ENCODE measurements around the gene NPFFR1.

NPFFR1 gene

DNA sequence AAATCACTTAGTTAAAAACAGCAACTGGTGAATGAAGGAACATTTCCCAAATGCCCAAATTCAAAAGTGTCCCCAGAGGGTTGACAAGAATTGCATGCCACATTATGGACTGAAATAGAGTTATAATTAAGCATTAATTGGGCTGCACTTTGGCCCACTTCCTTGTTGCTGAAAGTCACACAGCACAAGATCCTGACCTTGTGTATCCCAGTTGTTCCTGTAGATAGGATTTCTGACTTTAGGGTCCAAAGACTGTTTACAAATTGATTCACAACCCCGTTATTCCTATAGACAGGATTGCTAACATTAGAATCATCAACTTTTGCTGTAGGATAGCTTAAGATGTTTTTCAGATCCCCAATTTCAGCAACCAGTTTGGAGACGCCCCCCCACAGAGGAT is 31.5 kb upstream of the NPFFR1 start:
- no peaks in the 10 kb centered on the region for H3K9me3 ChIP-seq (ENCODE audit: insufficient read depth, low read length)
- no peaks in the 10 kb centered on the region for H3K4me1 ChIP-seq (ENCODE audit: insufficient read depth, insufficient read length)
- no peaks in the 10 kb centered on the region for H3K36me3 ChIP-seq (ENCODE audit: insufficient read depth, insufficient read length, low read length)
- H3K9ac ChIP-seq (ENCODE audit: insufficient read length, low read depth): no peak overlapping the region
- TF ChIP-seq SUZ12 (IDR thresholded peaks at IDR 0.05; ENCODE audit: extremely low read depth, insufficient read depth, insufficient read length): no peak
- no peak for TF ChIP-seq ZNF274 (IDR thresholded peaks at IDR 0.05; ENCODE audit: low read depth, low read length)
- TF ChIP-seq YY1 (IDR thresholded peaks at IDR 0.05; ENCODE audit: insufficient read depth, insufficient read length): no peak
- DNase-seq (ENCODE audit: low read depth, low spot score): no peak
- H3K27me3 ChIP-seq (ENCODE audit: insufficient read depth, insufficient read length): no peaks in the 10 kb centered on the region
- no peak overlapping the region for H3K4me3 ChIP-seq (ENCODE audit: insufficient read length, low read depth)

GRCh38 chr10:70312972-70313371 is 29.2 kb upstream of the NPFFR1 start:
- Histone ChIP-seq H3K27me3 (ENCODE audit: insufficient read depth, insufficient read length) (no peaks in the 10 kb centered on the region), H3K4me3 (ENCODE audit: insufficient read length, low read depth) (no peak overlapping the region), H3K36me3 (ENCODE audit: insufficient read depth, insufficient read length, low read length) (no peaks in the 10 kb centered on the region), H3K9ac (ENCODE audit: insufficient read length, low read depth) (no peak overlapping the region), H3K4me1 (ENCODE audit: insufficient read depth, insufficient read length) (no peaks in the 10 kb centered on the region), H3K9me3 (ENCODE audit: insufficient read depth, low read length) (no peaks in the 10 kb centered on the region)
- no peak for TF ChIP-seq SUZ12 (IDR thresholded peaks at IDR 0.05; ENCODE audit: extremely low read depth, insufficient read depth, insufficient read length)
- no peak for TF ChIP-seq ZNF274 (IDR thresholded peaks at IDR 0.05; ENCODE audit: low read depth, low read length)
- no peak for DNase-seq (ENCODE audit: low read depth, low spot score)

DNA sequence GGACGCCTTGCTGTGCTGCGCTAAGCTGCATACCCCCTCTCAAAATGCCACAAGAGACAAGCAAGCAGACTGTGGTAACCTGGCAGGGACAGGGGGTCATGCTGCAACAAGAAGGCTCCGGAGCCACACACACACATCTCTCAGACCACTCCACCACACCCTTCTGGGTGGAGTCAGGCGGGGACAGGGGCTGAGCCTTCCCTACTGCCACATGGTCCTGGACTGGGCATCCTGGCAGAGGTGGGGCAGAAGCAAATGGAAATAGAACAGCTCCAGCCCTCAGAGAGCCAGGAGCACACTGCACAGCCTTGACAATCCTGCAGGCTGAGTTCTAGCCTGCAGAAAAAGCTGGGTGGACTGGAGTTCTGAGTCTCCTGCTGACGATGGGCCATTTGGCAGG is 28.4 kb upstream of the NPFFR1 start:
- Histone ChIP-seq H3K9me3 (ENCODE audit: insufficient read depth, low read length) (no peaks in the 10 kb centered on the region), H3K9ac (ENCODE audit: insufficient read length, low read depth) (no peak overlapping the region), H3K27me3 (ENCODE audit: insufficient read depth, insufficient read length) (no peaks in the 10 kb centered on the region), H3K36me3 (ENCODE audit: insufficient read depth, insufficient read length, low read length) (no peaks in the 10 kb centered on the region), H3K4me1 (ENCODE audit: insufficient read depth, insufficient read length) (no peaks in the 10 kb centered on the region), H3K4me3 (ENCODE audit: insufficient read length, low read depth) (no peak overlapping the region)
- no peak for TF ChIP-seq ZNF274 (IDR thresholded peaks at IDR 0.05; ENCODE audit: low read depth, low read length)
- no peak for TF ChIP-seq YY1 (IDR thresholded peaks at IDR 0.05; ENCODE audit: insufficient read depth, insufficient read length)
- TF ChIP-seq SUZ12 (IDR thresholded peaks at IDR 0.05; ENCODE audit: extremely low read depth, insufficient read depth, insufficient read length): no peak
- no peak for DNase-seq (ENCODE audit: low read depth, low spot score)

DNA sequence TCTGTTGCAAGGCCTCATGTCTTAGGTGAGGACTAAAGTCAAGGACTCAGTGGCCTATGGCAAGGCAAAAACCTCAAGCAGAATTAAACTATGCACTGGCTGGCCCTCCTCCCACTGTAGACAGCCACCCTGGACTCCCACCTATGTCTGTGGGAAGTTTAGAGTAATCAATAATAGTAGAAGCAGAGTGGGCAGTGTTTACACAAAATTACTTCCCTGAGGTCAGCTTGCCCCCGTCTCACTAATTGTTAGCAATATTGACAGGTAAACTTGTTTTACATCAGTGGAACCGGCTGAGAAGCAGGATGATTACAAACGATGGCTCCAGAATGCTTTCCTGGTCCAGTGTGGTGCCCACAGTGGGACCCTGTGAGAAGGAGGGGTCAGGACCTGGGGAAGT is 27.9 kb upstream of the NPFFR1 start:
- DNase-seq (ENCODE audit: low read depth, low spot score): no peak
- Histone ChIP-seq H3K4me3 (ENCODE audit: insufficient read length, low read depth) (no peak overlapping the region), H3K9ac (ENCODE audit: insufficient read length, low read depth) (no peak overlapping the region), H3K27me3 (ENCODE audit: insufficient read depth, insufficient read length) (no peaks in the 10 kb centered on the region), H3K9me3 (ENCODE audit: insufficient read depth, low read length) (no peaks in the 10 kb centered on the region), H3K4me1 (ENCODE audit: insufficient read depth, insufficient read length) (no peaks in the 10 kb centered on the region), H3K36me3 (ENCODE audit: insufficient read depth, insufficient read length, low read length) (no peaks in the 10 kb centered on the region)
- TF ChIP-seq ZNF274 (IDR thresholded peaks at IDR 0.05; ENCODE audit: low read depth, low read length) (no peak), YY1 (IDR thresholded peaks at IDR 0.05; ENCODE audit: insufficient read depth, insufficient read length) (no peak), SUZ12 (IDR thresholded peaks at IDR 0.05; ENCODE audit: extremely low read depth, insufficient read depth, insufficient read length) (no peak)

GRCh38 chr10:70309661-70310060 is 25.9 kb upstream of the NPFFR1 start:
- DNase-seq (ENCODE audit: low read depth, low spot score): no peak
- Histone ChIP-seq H3K9ac (ENCODE audit: insufficient read length, low read depth) (no peak overlapping the region), H3K4me1 (ENCODE audit: insufficient read depth, insufficient read length) (no peaks in the 10 kb centered on the region), H3K9me3 (ENCODE audit: insufficient read depth, low read length) (no peaks in the 10 kb centered on the region), H3K27me3 (ENCODE audit: insufficient read depth, insufficient read length) (no peaks in the 10 kb centered on the region), H3K36me3 (ENCODE audit: insufficient read depth, insufficient read length, low read length) (no peaks in the 10 kb centered on the region), H3K4me3 (ENCODE audit: insufficient read length, low read depth) (no peak overlapping the region)
- TF ChIP-seq YY1 (IDR thresholded peaks at IDR 0.05; ENCODE audit: insufficient read depth, insufficient read length): no peak
- TF ChIP-seq SUZ12 (IDR thresholded peaks at IDR 0.05; ENCODE audit: extremely low read depth, insufficient read depth, insufficient read length): no peak
- no peak for TF ChIP-seq ZNF274 (IDR thresholded peaks at IDR 0.05; ENCODE audit: low read depth, low read length)

DNA sequence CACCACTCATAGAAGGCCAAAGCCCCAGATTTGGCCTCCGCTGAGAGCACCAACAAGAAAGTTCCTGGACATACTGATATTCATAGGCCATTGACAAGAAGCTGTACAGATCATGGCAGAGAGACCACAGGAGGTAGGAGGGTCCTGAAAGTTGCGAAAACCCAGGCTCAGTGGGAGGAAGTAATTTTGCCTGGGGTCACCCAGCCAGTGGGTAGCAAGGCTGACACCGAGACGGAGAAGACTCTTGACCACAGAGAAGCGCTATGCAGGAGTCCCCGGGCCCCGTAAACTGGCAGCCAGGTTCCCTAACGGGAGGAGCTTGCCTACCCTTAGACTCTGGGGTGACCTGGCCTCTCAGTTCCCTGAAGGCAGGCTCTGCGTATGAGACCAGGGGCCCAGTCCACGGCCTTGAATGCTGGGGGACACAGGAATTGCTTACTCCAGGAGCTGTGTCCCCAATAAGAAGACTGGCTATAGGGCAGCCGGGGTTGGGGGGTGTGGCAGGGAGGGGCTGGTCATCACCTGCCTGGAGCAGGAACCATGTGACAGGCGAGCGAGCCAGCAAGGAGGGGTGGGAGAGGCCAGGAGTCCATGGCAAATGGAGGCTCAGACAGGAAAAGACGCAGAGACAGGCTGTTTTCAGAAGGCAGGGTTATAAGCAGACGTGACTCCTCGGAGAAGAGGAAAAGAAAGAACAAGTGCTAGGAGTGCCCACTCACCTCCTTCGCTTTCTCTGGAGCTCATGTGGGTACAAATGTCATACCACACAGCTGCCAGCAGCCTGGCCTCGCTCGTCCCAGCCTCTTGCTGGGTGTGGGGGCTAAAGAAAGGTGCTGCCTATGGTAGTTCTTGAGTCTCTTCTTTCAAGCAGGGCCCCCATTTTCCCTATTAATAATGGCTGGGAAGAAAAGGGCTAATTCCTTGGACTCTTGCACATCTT is 24.6 kb upstream of the NPFFR1 start:
- DNase-seq (ENCODE audit: low read depth, low spot score): no peak
- TF ChIP-seq ZNF274 (IDR thresholded peaks at IDR 0.05; ENCODE audit: low read depth, low read length) (no peak), SUZ12 (IDR thresholded peaks at IDR 0.05; ENCODE audit: extremely low read depth, insufficient read depth, insufficient read length) (no peak), YY1 (IDR thresholded peaks at IDR 0.05; ENCODE audit: insufficient read depth, insufficient read length) (no peak)
- H3K4me1 ChIP-seq (ENCODE audit: insufficient read depth, insufficient read length): no peaks in the 10 kb centered on the region
- no peaks in the 10 kb centered on the region for H3K27me3 ChIP-seq (ENCODE audit: insufficient read depth, insufficient read length)
- no peak overlapping the region for H3K9ac ChIP-seq (ENCODE audit: insufficient read length, low read depth)
- no peaks in the 10 kb centered on the region for H3K9me3 ChIP-seq (ENCODE audit: insufficient read depth, low read length)
- no peaks in the 10 kb centered on the region for H3K36me3 ChIP-seq (ENCODE audit: insufficient read depth, insufficient read length, low read length)
- no peak overlapping the region for H3K4me3 ChIP-seq (ENCODE audit: insufficient read length, low read depth)

DNA sequence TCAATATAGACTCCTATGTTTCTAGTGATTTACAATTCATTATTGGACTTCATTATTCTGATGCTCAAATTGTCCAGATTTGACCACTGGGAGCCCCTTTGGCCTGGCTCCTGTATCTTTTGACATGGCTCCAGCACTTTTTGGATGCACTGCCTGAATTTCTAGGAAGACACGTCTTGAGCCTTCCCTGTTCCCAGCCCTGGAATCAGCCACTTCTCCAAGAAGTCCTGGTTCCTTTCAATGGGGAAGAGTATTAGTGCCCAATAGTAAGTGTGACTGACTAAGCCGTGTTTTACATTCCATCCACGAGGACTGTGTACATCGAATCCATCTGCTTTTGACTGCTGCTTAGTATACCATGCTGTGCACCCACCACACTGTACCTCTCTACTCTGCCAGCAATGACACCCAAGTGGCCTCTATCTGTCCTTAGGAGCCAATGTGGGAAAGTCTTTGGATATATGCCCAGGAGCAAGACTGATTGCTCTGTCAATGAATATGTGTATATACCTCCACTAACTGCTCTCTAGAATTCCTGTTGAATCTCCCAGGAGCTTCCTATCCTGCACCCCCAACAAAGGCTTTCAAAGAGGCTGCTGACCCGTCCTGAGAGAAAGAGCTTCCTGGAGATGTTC is 23.2 kb upstream of the NPFFR1 start:
- Histone ChIP-seq H3K9me3 (ENCODE audit: insufficient read depth, low read length) (no peaks in the 10 kb centered on the region), H3K27me3 (ENCODE audit: insufficient read depth, insufficient read length) (no peaks in the 10 kb centered on the region), H3K4me3 (ENCODE audit: insufficient read length, low read depth) (no peak overlapping the region), H3K36me3 (ENCODE audit: insufficient read depth, insufficient read length, low read length) (no peaks in the 10 kb centered on the region), H3K4me1 (ENCODE audit: insufficient read depth, insufficient read length) (no peaks in the 10 kb centered on the region), H3K9ac (ENCODE audit: insufficient read length, low read depth) (no peak overlapping the region)
- TF ChIP-seq ZNF274 (IDR thresholded peaks at IDR 0.05; ENCODE audit: low read depth, low read length) (no peak), SUZ12 (IDR thresholded peaks at IDR 0.05; ENCODE audit: extremely low read depth, insufficient read depth, insufficient read length) (no peak), YY1 (IDR thresholded peaks at IDR 0.05; ENCODE audit: insufficient read depth, insufficient read length) (no peak)
- no peak for DNase-seq (ENCODE audit: low read depth, low spot score)
